COLO668 (cell line): ENCODE data around the gene ZFHX2.
"Not testable (repeated sequence)": the region's sequence is repeated elsewhere in the genome, so short reads cannot be mapped to it uniquely, and the experiment has no call there.

Experiments
- DNase-seq: peaks from one replicate; lab custom pipeline; 2025; ENCODE audit not compliant: unreplicated experiment; lab: John Stamatoyannopoulos, UW

The ZFHX2 gene

DNA sequence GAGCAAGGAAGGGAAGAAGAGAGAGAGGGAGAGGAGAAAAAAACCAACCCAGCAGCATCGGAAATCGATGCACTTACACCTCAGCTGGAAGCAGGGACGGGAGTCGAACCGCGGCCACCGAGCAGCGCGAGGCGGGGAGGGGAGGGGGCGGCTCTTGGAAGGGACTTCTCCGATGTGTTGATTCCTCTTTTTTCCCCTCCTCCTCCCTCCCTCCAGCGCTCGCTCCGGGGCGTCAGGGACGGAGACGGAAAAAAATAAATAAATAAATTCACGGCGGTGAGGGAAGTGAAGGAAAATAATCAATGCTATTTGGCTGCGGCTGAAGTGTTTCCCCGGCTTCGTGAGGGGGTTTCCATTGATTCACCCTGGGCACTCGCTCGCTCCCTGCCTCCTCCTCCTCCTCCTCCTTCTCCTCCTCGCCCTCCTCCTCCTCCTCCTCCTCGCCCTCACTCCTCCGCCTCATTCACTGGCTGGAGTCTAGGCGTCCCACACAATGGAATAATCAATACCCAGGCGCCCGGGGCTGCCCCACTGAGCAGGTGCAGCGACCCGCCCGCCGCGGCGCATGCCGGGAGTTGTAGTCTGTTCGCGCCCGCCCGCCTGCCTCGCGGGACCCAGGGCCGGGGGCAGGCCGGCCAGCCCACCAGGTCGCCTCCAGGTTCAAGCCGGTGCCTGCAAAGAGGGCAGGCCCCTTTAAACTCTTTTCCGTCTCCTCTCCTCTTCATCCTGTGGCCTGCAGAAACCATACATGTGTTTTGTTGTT, at the start of gene ZFHX2:
ZFHX2 (minus strand) TSS at position 500 of the 763 bp plus-strand sequence. CDS start 16,440 bp downstream, outside the sequence.
- peak; percentile 94 for DNase-seq

DNA sequence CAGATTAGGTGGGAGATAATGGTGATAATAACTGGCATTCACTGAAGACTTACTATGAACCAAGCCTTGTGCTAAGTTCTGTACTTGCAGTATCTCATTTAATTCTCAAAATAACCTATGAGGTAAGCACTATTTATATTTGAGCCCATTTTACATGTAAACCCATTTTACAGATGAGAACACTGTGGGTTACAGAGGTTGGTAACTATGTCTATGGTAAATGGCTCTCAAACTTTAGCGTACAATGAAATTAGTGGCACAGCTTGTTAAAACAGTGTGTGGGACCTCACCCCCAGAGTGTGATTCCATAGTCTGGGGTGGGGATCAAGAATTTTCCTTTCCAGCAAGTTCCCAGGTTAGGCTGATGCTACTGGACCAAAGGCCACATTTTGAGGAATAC, 49.2 kb upstream of the ZFHX2 start:
- no peak for DNase-seq

DNA sequence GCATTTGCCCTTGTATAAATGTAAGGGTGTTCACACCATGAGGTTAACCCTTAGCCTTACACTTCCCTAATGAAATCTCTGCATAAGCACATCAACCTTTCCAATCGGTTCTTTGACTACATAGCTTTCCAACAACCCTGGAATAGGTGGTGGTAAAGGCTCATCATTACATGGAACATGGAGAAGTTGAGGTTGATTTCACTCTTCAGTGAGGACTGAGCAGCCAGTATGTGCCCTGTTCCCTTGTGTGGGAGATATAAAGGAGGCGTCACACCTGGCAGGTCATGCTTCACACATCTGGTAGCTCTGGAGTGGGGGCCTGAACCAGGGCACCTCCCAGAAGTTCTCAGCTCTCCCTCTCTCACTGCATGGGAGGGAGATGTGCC, 48.8 kb upstream of the ZFHX2 start:
- no peak for DNase-seq

DNA sequence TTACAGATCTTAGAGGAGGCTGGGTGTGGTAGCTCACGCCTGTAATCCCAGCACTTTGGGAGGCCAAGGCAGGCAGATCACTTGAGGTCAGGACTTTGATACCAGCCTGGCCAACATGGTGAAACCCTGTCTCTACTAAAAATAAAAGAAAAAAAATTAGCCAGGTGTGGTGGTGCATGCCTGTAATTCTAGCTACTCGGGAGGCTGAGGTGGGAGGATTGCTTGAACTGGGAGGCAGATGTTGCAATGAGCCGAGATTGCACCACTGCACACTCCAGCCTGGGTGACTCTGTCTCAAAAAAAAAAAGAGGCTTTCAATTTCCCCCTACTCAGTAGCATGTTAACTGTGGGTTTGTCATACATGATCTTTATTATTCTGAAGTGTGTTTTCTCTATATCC, 42.6 kb upstream of the ZFHX2 start:
- DNase-seq: not testable (repeated sequence)

DNA sequence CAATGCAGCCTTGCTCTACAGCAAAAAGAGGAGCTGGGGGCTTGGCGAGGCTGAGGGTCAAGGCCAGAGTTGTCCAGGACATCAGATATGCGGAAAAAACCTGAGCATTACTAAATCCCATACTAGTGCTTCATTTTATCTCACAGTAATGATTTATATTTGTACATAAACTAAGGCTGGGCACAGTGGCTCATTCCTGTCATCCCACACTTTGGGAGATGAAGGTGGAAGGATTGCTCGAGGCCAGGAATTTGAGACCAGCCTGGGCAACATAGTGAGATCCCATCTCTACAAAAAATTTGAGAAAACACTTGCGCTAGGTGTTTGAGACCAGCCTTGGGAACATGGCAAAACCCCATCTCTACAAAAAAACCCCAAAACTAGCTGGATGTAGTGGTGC, 38.6 kb upstream of the ZFHX2 start:
- no peak for DNase-seq

DNA sequence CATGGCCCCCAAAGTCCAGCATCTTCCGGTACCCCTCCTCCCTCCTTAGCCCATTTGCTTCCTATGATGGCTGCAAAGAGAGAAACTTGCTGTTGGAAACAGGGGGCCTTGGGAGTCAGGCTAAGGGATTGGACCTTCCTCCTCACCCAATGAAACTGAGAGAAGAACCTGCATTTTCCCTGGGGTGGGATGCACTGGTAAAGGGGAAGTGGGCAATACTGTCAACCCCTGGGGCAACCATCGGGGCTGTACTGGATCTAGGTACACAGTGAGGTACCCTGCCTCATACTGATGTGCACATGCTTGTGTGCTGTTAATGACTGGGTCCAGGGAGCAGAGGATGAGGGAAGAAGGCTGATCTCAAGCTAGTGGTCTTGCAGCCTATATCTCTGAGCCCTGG, 38.0 kb upstream of the ZFHX2 start:
- no peak for DNase-seq

DNA sequence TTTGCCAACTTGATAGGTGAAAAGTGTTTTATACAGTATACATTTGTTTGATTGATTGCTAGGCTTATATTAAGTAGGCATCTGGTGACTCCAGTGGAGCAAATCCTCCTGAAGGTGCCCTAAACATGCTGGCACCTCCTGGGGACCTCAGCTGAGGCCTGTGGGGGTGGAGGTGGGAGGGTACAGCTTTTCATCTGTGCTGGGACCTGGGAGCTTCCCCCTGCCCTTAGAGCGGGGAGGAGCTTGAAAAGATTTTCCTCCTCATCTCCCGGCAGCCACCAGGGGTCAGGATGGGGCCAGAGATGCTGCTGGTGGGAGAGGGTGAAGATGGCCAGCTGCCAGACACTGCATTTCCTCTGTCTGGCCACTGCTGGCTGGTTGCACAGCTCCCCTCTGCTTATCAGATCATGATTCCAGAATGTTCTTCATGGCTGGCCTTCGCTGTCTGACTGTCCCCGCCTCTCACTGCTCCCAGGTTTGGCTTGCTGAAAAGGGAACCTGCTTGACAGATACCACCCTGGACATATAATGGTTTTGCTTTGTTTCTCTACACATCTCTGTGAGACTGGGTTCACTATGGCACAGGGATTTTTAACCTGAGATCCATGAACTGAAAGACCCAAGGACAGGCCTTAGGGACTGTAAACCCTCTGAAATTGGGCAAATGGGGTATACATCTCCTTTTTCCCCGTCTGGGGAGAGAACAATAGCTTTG, 37.5 kb upstream of the ZFHX2 start:
- DNase-seq: peak; percentile 90

DNA sequence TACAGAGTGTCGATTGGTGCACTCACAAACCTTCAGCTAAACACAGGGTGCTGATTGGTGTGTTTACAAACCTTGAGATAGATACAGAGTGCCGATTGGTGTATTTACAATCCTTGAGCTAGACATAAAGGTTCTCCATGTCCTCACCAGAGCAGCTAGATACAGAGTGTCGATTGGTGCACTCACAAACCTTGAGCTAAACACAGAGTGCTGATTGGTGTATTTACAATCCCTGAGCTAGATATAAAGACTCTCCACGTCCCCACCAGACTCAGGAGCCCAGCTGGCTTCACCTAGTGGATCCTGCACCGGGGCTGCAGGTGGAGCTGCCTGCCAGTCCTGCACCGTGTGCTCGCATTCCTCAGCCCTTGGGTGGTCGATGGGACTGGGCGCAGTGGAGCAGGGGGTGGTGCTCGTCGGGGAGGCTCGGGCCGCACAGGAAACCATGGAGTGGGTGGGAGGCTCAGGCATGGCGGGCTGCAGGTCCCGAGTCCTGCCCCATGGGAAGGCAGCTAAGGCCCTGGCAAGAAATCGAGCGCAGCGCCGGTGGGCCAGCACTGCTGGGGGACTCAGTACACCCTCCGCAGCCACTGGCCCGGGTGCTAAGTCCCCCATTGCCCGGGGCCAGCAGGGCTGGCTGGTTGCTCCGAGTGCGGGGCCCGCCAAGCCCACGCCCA, 33.1 kb upstream of the ZFHX2 start:
- not testable (repeated sequence) for DNase-seq

DNA sequence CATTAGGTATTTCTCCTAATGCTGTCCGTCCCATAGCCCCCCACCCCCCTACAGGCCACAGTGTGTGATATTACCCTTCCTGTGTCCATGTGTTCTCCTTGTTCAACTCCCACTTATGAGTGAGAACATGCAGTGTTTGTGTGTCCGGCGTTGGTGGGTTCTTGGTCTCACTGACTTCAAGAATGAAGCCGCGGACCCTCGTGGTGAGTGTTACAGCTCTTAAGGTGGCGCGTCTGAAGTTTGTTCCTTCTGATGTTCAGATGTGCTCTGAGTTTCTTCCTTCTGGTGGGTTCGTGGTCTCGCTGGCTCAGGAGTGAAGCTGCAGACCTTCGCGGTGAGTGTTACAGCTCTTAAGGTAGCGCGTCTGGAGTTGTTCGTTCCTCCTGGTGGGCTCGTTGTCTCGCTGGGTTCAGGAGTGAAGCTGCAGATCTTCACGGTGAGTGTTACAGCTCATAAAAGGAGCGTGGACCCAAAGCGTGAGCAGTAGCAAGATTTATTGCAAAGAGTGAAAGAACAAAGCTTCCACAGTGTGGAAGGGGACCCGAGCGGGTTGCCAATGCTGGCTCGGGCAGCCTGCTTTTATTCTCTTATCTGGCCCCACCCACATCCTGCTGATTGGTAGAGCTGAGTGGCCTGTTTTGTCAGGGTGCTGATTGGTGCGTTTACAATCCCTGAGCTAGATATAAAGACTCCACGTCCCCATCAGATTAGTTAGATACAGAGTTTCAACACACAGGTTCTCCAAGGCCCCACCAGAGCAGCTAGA, 32.4 kb upstream of the ZFHX2 start:
- not testable (repeated sequence) for DNase-seq

DNA sequence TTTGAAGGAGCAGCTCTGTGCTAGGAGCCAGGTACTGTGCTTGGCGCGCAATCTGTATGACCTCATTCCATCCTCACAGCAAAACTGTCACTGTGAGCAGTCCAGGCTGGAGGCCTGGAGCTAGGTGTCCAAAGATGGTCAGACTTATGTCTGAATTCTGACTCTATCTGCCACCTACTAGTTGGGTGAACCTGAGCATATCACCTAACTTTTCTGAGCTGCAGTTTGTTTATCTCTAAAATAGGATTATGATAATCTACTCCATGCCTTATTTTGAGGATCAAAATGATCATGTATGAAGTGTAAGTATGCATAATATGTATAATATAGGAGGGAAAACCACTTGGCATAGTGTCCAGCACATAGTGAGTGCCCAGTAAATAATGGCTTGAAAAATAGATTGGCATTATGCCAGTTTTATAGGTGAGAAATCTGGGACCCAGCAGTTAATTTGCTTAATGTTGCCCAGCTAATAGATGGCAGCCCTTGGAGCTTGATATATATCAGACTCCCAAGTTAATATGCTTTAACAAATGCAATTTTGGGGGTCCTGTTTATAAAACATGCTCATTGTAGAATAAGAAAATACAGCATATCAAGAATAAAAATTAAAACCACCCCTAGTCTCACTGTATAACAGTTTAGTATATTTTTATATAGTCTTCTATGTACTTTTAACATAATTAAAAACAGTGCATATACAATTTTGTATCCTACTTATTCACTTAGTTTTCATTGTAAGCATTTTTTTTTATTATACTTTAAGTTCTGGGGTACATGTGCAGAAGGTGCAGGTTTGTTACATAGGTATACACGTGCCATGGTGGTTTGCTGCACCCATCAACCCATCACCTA, 31.6 kb upstream of the ZFHX2 start:
- DNase-seq: no peak

DNA sequence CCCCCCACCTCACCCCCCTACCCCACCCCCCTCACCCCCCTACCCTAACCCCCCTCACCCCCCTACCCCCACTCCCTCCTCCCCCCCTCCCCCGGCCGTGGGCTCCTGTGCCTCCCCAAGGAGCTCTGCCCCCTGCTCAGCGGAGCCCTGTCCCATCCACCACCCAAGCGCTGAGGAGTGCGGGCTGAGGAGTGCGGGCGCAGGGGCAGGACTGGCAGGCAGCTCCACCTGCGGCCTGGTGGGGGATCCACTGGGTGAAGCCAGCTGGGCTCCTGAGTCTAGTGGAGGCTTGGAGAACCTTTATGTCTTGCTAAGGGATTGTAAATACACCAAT, 29.4 kb upstream of the ZFHX2 start:
- DNase-seq: no peak

DNA sequence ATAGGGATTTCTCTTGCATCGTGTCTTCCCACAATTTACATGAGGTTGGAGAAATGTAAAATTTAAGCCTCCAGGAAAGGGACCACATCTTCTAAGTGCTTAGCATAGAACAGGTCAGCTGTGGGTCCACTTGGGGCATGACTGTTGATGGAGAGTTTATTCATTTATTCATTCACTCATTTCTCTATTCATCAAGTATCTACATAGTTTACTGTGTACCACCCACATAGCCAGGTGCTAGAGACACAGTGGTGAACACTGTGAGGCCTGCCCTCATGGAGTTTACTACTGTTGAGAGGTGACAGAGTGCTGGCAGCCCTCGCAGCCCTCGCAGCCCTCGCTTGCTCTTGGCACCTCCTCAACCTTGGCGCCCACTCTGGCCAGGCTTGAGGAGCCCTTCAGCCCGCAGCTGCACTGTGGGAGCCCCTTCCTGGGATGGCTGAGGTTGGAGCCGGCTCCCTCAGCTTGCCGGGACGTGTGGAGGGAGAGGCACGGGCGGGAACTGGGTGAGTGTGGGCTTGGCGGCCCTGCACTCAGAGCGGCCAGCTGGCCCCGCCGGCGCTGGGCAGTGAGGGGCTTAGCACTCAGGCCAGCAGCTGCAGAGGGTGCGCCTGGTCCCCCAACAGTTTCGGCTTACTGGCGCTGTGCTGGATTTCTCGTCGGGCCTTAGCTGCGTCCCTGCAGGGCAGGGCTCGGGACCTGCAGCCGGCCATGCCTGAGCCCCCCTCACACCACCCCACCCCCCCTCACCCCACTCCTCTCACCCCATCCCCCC, 28.8 kb upstream of the ZFHX2 start:
- no peak for DNase-seq

DNA sequence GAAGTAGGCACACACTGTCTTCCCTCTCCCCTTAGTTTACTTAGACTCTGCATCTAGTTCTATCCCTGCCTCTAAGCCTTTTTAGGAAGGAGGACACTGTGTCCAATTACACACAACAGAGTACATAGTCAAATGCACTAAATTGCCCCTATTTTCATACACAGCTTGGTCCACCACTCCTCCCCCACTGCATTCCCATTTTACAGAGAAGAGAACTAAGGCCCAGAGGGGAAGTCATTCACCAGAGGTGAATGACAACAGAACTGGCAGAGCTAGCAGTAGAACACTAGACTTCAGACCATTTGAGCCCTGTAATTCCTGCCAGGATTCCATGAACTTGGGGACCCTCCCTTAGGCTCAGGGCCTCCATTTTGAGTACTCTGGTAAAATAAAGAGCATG, 28.2 kb upstream of the ZFHX2 start:
- no peak for DNase-seq

DNA sequence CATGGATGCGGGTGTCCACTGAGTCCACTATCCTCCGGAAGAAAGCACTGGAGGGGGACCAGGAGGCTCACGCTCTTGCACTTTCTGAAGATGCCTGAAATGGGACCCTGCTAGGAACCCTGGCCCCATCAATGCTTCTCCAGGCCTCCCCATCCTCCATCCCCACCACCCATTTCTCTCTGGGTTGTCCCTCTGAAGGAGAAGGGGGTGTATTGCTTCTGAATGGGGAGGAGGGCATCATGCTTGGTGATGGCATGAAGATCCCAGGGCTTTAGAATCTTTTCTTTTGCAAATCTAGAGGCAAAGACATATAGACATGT, 27.7 kb upstream of the ZFHX2 start:
- DNase-seq: no peak

DNA sequence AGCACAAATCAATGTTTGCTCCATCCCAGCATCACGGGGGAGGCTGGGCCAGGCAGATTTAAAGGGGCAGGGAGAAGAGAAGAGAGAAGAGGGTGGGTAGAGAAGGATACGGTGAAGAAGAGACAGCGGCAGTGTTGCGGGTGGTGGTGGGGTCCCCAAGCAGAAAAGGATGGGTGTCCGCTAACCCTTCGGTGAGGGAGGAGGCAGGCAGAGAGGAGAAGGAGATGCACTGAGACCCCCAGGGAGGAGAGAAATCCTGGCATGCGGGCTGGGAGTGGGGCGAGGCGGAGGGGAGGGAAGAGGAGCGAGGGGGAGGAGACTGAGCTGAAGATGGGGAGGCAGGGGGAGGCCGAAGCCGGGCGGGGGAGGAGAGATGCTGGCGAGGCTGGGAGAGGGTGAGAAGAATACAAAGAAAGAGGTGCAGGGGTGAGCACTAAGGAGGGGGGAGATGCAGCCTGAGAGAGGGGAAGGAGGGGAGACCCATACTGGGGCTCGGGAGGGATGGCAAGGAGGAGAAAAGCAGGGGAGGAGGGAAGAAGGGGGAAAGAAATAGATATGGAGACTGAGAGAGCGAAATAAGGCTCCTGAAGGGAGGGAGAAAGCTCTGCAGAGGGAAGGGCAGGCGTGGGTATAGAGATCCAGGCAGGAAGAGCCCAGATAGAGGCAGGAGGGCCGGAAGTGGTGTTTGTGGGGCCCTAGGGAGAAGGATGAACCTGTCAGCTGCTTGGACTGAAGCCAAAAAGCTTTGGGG, 27.2 kb upstream of the ZFHX2 start, which contains the start of gene JPH4:
JPH4 (minus strand) TSS at position 231 of the 751 bp plus-strand sequence. CDS start 1,337 bp downstream, outside the sequence.
- peak; percentile 78 for DNase-seq

DNA sequence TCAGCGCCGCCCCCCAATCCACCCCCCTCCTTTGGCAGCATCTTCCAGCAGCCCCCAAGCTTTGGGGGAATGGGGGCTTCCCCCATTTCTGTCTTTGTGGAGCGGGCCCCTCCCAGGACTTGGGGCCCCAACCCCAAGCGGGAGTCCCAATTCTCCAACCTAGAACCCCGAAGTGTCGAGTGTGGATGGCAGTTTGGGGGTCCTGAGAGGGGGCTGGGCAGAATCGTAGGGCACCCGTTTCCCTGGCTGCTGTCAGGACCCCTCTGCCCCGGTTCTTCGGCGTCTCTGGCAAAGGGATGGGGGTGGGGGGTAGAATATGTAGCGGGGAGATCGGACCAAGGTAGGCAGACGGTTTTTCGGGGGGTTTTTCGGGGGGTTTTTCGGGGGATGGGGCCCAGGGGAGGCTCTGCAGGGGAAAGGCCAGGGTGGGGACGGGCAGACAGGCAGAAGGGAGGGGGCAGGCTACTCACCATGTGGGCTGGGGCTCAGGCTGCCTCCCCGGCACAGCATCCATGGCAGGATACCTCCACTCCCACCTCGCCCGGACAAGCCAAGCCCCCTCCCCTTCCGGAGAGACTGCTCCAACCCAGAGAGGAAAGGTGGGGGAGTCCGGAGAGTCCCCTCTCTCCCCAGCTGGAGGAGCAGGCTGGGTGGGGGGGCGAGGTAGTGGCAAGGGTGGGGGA, 26.3 kb upstream of the ZFHX2 start:
- DNase-seq: no peak

DNA sequence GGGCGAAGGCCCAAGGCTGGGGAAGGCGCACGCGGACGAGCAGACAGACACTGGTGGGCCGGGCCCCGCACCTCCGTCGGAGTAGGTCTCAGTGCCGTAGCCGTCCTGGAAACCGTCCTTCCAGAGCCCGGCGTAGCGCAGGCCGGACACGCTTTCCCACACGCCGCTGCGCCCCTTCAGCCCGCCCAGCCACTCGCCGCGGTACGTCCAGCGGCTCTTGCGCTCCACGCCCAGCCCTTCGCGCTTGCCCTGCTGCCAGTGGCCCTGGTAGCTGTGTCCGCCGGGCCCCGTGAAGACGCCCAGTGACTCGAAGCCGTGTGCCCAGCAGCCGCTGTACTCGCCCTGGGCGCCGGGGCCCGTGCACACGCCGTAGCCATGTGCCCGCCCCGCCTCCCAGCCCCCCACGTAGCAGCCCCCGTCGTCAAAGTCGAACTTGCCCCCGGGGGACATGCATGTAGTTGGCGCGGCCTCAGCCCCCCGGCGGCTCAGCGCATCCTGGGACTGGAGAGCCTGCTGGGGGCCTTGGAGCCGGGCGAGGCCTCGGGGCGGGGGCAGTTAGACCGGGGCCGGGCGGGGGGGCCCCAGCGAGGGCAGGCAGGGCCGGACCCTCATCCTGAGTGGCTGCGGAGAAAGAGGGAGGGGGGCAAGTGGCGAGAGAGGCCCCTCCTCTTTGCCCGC, 25.6 kb upstream of the ZFHX2 start:
- peak; percentile 65 for DNase-seq
